WTC11 (cell line): ENCODE data around the gene ACSS2.

ENCODE experiments used
- AFF4 ChIP-seq: sonication (generic); formaldehyde crosslinking; IDR thresholded peaks from 2 replicates; pipeline ENCODE4 v1.8.1; 2023; ENCODE audit warnings: mild to moderate bottlenecking, missing genetic modification reagents, borderline replicate concordance
- CREB1 ChIP-seq: sonication (generic); formaldehyde crosslinking; IDR thresholded peaks from 2 replicates; pipeline ENCODE4 v1.8.0; 2023; ENCODE audit warnings: mild to moderate bottlenecking, missing genetic modification reagents
- CTCF ChIP-seq: fragments of 200-600 bp; IDR thresholded peaks from 2 replicates; pipeline ENCODE4 v1.8.0; 2022; ENCODE audit warnings: antibody characterized with exemption
- FOXJ3 ChIP-seq: sonication (generic); formaldehyde crosslinking; IDR thresholded peaks from 2 replicates; pipeline ENCODE4 v1.9.0; 2021; ENCODE audit warnings: missing genetic modification reagents, mild to moderate bottlenecking, borderline replicate concordance
- GRHL2 ChIP-seq: fragments of 250-450 bp; sonication (Bioruptor Pico); IDR thresholded peaks from 2 replicates; pipeline ENCODE4 v1.8.0; 2022; ENCODE audit warnings: mild to moderate bottlenecking, moderate library complexity; ENCODE audit not compliant: insufficient replicate concordance, severe bottlenecking
- JUN ChIP-seq: sonication (generic); formaldehyde crosslinking; IDR thresholded peaks from 2 replicates; pipeline ENCODE4 v1.8.0; 2023; ENCODE audit warnings: mild to moderate bottlenecking, missing genetic modification reagents
- MAX ChIP-seq: sonication (generic); formaldehyde crosslinking; IDR thresholded peaks from 2 replicates; pipeline ENCODE4 v1.8.0; 2022; ENCODE audit warnings: mild to moderate bottlenecking, missing genetic modification reagents
- NFYB ChIP-seq: sonication (generic); formaldehyde crosslinking; conservative IDR thresholded peaks from 2 replicates; pipeline ENCODE4 v1.8.0; 2022; ENCODE audit warnings: low read depth, missing genetic modification reagents
- TCF7 ChIP-seq: sonication (generic); formaldehyde crosslinking; IDR thresholded peaks from 2 replicates; pipeline ENCODE4 v1.8.0; 2022; ENCODE audit warnings: mild to moderate bottlenecking, low read depth, missing genetic modification reagents, moderate library complexity
- TEAD4 ChIP-seq: sonication (generic); formaldehyde crosslinking; IDR thresholded peaks from 2 replicates; pipeline ENCODE4 v1.8.0; 2022; ENCODE audit warnings: mild to moderate bottlenecking, missing genetic modification reagents
- USF2 ChIP-seq: sonication (generic); formaldehyde crosslinking; IDR thresholded peaks from 2 replicates; pipeline ENCODE4 v1.8.1; 2023; ENCODE audit warnings: mild to moderate bottlenecking, missing genetic modification reagents, moderate library complexity

- no peak for TF ChIP-seq CTCF
- no peak for TF ChIP-seq TCF7 (CRISPR knock-in tag)
- no peak for TF ChIP-seq MAX (CRISPR knock-in tag)
- no peak for TF ChIP-seq FOXJ3
- no peak for TF ChIP-seq USF2 (CRISPR knock-in tag)
- TF ChIP-seq TEAD4: no peak
- TF ChIP-seq AFF4 (CRISPR knock-in tag): no peak
- TF ChIP-seq CREB1 (CRISPR knock-in tag): no peak
- no peak for TF ChIP-seq NFYB (CRISPR knock-in tag)
- TF ChIP-seq JUN (CRISPR knock-in tag): no peak
- no peak for TF ChIP-seq GRHL2 (CRISPR knock-in tag)
Observed at GRCh38 chr20:34842143-34842542, 34.3 kb upstream of the ACSS2 start.
